ENCODE measurements around the gene SIX1.

The SIX1 gene

DNA sequence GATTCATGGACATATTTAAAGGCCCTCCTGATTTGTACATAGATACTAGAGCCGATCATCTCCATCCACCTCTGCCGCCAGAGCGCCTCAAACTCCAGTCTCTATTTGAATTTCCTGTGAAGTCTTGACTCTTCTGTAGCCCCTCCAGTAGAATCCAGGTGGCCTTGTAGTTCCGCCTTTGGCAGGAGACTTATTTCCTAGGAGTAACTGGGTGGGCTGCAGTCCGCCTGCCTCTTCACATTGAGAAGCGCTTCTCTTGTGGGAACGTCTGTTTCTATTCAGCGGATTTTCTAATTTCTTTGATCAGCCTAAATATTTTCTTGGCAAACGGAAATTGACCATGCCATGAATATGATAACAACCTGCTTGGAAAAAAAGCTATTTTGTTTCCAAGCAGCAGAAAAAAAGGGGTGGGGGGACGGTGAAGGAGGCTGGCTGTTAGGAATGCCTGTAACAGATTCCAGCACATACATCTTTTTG lies 9.0 kb upstream of the SIX1 start:
- Histone ChIP-seq H3K27ac (no peak overlapping the region), H3K4me3 (ENCODE audit: low read depth, low read length) (no peak overlapping the region), H3K27me3 (replicated peaks) (no peaks in the 10 kb centered on the region), H3K36me3 (replicated peaks) (no peaks in the 10 kb centered on the region)
- in situ Hi-C loops (cut with HindIII; ENCODE audit: low pct_ligation_motif_present, low sequenced_read_pairs): no loop called here
- no peak for DNase-seq
- TF ChIP-seq, protein P1, sequence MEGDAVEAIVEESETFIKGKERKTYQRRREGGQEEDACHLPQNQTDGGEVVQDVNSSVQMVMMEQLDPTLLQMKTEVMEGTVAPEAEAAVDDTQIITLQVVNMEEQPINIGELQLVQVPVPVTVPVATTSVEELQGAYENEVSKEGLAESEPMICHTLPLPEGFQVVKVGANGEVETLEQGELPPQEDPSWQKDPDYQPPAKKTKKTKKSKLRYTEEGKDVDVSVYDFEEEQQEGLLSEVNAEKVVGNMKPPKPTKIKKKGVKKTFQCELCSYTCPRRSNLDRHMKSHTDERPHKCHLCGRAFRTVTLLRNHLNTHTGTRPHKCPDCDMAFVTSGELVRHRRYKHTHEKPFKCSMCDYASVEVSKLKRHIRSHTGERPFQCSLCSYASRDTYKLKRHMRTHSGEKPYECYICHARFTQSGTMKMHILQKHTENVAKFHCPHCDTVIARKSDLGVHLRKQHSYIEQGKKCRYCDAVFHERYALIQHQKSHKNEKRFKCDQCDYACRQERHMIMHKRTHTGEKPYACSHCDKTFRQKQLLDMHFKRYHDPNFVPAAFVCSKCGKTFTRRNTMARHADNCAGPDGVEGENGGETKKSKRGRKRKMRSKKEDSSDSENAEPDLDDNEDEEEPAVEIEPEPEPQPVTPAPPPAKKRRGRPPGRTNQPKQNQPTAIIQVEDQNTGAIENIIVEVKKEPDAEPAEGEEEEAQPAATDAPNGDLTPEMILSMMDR (IDR thresholded peaks at IDR 0.05; ENCODE audit: low read depth, low read length, missing control alignments): no peak

DNA sequence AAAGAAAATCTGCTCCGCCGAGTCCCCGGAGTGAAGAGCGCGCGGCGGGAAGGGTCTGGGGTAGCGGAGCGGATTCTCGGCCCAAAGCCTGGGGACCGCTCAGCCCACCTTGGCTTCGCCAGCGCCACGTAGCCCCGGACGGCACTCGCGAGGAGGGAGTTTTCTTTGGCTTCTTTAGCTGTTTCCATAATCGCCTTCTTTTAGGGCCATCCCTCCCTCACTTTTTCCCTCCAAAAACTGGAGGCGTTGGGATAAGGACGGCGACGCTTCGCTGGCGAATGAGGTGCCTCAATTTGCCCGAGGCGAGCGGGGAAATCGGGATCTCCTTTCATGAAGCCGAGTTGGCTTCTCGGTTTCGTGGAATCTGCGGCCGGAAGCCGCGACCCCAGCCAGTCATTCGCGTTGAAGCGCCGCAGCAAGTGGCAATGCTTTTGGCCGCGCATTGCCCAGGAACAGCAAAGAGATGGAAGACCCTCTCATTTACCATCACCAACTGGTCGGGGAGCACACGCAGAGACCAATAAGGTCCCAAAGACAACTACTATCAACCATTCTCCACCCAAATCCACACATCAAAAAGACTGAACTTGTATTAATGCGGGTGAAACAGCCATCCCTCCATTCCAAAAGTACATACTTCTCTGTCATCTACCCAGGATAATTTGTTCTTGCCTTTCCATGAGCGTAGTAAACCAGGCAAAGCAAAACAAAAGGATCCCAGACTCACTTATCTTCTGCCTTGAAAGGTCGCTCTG lies 8.4 kb upstream of the SIX1 start:
- Histone ChIP-seq H3K27me3 (replicated peaks) (no peaks in the 10 kb centered on the region), H3K27ac (peak overlapping the region; percentile 61), H3K36me3 (replicated peaks) (no peaks in the 10 kb centered on the region), H3K4me3 (ENCODE audit: low read depth, low read length) (peak overlapping the region; percentile 78)
- DNase-seq: no peak
- in situ Hi-C loops (cut with HindIII; ENCODE audit: low pct_ligation_motif_present, low sequenced_read_pairs): no loop called here
- TF ChIP-seq, protein P1 (IDR thresholded peaks at IDR 0.05; ENCODE audit: low read depth, low read length, missing control alignments): no peak

DNA sequence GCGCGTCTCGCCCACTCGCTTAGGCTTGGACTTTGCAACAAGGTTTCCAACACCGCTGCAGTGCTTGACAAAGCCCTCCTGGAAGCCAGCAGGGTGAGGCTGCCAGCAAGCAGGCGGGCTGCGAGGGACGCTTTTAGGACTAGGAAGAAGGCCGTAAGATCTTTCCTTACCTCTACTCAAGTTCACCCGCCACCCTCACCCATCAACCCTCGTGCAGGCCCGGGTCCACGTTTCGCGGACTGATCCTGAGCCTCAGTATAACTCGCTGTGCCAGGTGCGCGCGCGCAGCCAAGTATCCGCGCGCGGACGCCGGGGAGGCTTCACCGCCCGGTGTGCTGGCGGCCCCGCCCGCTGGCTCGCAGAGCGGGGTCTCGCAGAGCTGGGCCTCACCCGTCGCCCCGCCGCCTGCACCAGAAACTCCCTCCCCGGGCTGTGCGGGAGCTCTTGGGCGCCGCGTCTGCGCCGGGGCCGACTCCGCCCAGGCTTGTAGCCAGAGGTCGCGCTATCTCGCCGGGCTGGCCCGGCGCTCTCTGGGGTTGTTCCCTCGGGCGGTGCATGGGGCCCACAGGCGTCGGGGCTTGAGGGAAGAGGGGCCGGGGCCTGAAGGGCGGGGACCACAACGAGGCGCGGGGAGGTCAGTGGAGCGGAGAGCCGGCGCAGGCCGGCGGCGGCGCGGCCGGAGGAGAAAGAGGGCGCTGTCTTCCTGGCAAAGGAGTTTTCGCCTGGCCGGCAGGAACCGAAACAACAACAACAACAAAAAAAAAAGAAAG lies 7.6 kb upstream of the SIX1 start:
- no peak for DNase-seq
- Histone ChIP-seq H3K4me3 (ENCODE audit: low read depth, low read length) (peak overlapping the region; percentile 78), H3K27me3 (replicated peaks) (no peaks in the 10 kb centered on the region), H3K27ac (peak overlapping the region; percentile 61), H3K36me3 (replicated peaks) (no peaks in the 10 kb centered on the region)
- in situ Hi-C loops (cut with HindIII; ENCODE audit: low pct_ligation_motif_present, low sequenced_read_pairs): no loop called here
- TF ChIP-seq, protein P1 (IDR thresholded peaks at IDR 0.05; ENCODE audit: low read depth, low read length, missing control alignments): peak; percentile 65

DNA sequence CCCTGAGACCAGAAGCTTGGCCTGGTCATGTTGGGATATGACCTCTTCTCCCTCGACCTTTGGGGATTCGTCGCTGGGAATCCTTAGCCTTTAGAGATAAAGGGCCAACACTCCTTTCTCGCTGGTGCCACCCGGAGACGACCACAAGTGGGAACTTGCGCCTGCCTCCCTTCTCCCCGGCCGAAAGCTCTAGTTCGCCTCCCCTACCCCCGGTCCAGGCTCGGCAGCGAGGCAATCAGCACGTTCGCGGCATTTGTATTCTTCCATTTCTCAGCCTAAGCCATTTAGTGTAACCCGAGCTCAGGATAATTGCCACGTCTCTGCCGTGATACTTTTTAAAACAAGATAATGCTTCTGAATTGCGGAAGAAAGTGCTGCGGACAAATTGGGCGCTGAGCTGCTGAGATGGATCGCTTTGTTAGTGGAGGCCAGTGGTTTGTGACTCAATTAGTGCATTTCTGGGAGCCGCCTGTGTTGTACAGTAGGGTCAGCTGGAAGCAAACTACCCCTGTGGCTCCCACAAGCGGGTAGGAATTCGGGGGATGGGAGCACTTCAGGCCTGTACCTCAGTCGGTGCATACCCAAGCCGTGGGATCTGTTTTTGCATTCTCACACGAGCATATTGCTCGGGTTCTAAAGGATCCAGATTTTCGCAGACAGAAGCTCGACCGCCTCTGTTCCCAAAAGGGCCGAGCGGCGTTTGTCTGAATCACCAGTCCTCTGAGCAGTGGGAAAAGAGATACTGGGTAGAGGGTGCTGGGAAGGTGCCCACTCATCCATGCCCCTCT lies 6.8 kb upstream of the SIX1 start:
- H3K36me3 ChIP-seq (replicated peaks): no peaks in the 10 kb centered on the region
- no peak for DNase-seq
- H3K27ac ChIP-seq: no peak overlapping the region
- in situ Hi-C loops (cut with HindIII; ENCODE audit: low pct_ligation_motif_present, low sequenced_read_pairs): no loop called here
- TF ChIP-seq, protein P1 (IDR thresholded peaks at IDR 0.05; ENCODE audit: low read depth, low read length, missing control alignments): no peak
- H3K27me3 ChIP-seq (replicated peaks): no peaks in the 10 kb centered on the region
- H3K4me3 ChIP-seq (ENCODE audit: low read depth, low read length): peak overlapping the region; percentile 78

DNA sequence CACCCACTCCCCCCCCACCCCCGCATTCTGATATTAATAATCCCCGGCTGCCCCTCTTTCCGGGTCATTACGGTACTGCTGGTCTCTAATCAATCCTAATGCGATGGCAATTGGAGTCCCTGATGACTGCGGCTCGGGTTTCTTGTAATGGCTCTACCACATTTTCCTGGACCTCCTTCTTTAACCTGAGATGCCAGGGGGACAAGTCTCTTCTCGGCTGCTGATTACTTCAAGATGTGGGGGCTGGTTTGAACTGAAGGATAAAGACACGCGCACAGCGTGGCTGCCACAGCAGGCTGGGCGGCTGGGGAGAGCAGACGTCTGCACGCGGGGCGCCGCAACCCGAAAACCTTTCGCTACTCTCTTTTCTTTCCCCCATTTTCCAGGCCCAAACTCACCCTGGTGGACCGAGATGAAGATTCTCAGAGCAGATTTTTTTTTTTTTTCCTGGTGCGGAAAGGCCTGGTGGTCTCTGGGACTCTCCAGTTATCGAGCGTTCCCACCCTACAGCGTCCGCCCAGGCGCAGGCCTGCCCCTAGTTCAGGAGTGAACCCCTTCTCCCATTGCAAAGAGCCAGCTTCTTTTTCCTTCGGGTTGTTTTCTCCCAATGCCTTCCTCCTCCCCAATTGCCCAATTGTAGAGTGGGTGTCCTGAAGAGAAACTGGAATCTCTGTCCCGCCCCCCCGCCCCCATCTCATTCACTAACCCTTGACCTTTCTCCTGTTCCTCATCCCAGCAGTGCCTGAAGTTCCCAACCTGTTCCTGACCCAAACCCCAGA lies 6.0 kb upstream of the SIX1 start:
- TF ChIP-seq, protein P1 (IDR thresholded peaks at IDR 0.05; ENCODE audit: low read depth, low read length, missing control alignments): no peak
- Histone ChIP-seq H3K27ac (no peak overlapping the region), H3K27me3 (replicated peaks) (no peaks in the 10 kb centered on the region), H3K4me3 (ENCODE audit: low read depth, low read length) (no peak overlapping the region), H3K36me3 (replicated peaks) (no peaks in the 10 kb centered on the region)
- no peak for DNase-seq
- in situ Hi-C loops (cut with HindIII; ENCODE audit: low pct_ligation_motif_present, low sequenced_read_pairs): no loop called here

All from brain microvascular endothelial cell (primary cell).